Endothelial cell of umbilical vein (primary cell): Measurements from ENCODE around the gene PTPN13. TPM values are rescaled to one million over a fixed set of nuclear protein-coding genes. Genes with fewer than 3 reads are reported as not detected.

ENCODE experiments used
- BruUV-seq: library from RNA; stranded (reverse); fragments of 400-500 nt; replicated peaks from 2 replicates; lab custom pipeline; 2021; lab: Mats Ljungman, UMichigan
- CTCF ChIA-PET: fragments of 300-600, 350-600 bp; sonication (Branson Sonifier 250); formaldehyde crosslinking; loops from one replicate; lab custom pipeline; 2021; ENCODE audit warnings: antibody characterized with exemption, inconsistent platforms; lab: Charles Lee
- POLR2A ChIA-PET: fragments of 300-600, 350-600 bp; sonication (Branson Sonifier 250); formaldehyde crosslinking; loops from one replicate; lab custom pipeline; 2021; ENCODE audit warnings: antibody characterized with exemption, inconsistent platforms; lab: Charles Lee
- DNase-seq: peaks from one replicate; pipeline ENCODE4 v3.0.0-alpha.2; 2011; ENCODE audit warnings: low read depth, low spot score
- FAIRE-seq: peaks from 2 replicates; lab custom pipeline; 2011; peaks lifted over from hg19 to GRCh38; lab: Jason Lieb, UNC
- H2AFZ ChIP-seq: 2 replicates; pipeline ENCODE4 v1.6.0; 2012; ENCODE audit warnings: low read depth, low read length, control low read depth, inconsistent platforms
- H3K27ac ChIP-seq: 2 replicates; pipeline ENCODE4 v1.5.1; 2011; ENCODE audit warnings: low read depth, mild to moderate bottlenecking, control low read depth, low read length, moderate library complexity; ENCODE audit not compliant: insufficient read depth
- H3K27me3 ChIP-seq, 2 experiments: 2 replicates each; pipeline versions ENCODE4 v1.6.0 to v1.6.1; 2011; ENCODE audit warnings: low read length in 2 of 2, mixed read lengths in 1 of 2; ENCODE audit not compliant: control insufficient read depth in 2 of 2, insufficient read depth in 2 of 2
- H3K36me3 ChIP-seq, 2 experiments: 2 replicates in 1 of 2; 3 replicates in 1 of 2; pipeline ENCODE4 v1.5.1; 2011; ENCODE audit warnings: low read length in 2 of 2, mild to moderate bottlenecking in 1 of 2, moderate library complexity in 1 of 2; ENCODE audit not compliant: control insufficient read depth in 2 of 2, insufficient read depth in 2 of 2; ENCODE audit errors: extremely low read depth in 1 of 2
- H3K4me1 ChIP-seq: 3 replicates; pipeline ENCODE4 v1.5.1; 2011; ENCODE audit warnings: mild to moderate bottlenecking, low read length; ENCODE audit not compliant: control insufficient read depth, insufficient read depth; ENCODE audit errors: extremely low read depth
- H3K4me2 ChIP-seq: 2 replicates; pipeline ENCODE4 v1.6.1; 2011; ENCODE audit warnings: low read length, control low read depth, mixed read lengths; ENCODE audit not compliant: insufficient read depth
- H3K4me3 ChIP-seq, 3 experiments: fragments of 200-600 bp in 1 of 3; sonication (generic), shearing (Covaris generic) in 1 of 3; replicated peaks in 1 of 3; 2 replicates each; pipeline ENCODE4 v1.5.1; 2011 to 2016; ENCODE audit warnings: control low read depth in 3 of 3, low read length in 3 of 3, mild to moderate bottlenecking in 2 of 3, inconsistent platforms in 1 of 3, low read depth in 1 of 3, moderate library complexity in 1 of 3; ENCODE audit not compliant: insufficient read depth in 1 of 3
- H3K79me2 ChIP-seq: 2 replicates; pipeline ENCODE4 v1.6.0; 2012; ENCODE audit warnings: low read length, inconsistent platforms; ENCODE audit not compliant: control insufficient read depth, insufficient read depth
- H3K9ac ChIP-seq: replicated peaks from 2 replicates; pipeline ENCODE3; 2011; ENCODE audit warnings: low read length, control low read depth; ENCODE audit not compliant: insufficient read depth; ENCODE audit errors: extremely low read depth
- H3K9me1 ChIP-seq: replicated peaks from 3 replicates; pipeline ENCODE4 v1.6.0; 2011; ENCODE audit warnings: mild to moderate bottlenecking, low read length; ENCODE audit not compliant: control insufficient read depth, insufficient read depth; ENCODE audit errors: extremely low read depth
- H3K9me3 ChIP-seq: replicated peaks from 2 replicates; pipeline ENCODE4 v1.5.1; 2012; ENCODE audit warnings: low read length, inconsistent platforms; ENCODE audit not compliant: control insufficient read depth, insufficient read depth
- H4K20me1 ChIP-seq: replicated peaks from 2 replicates; pipeline ENCODE3; 2011; ENCODE audit warnings: mild to moderate bottlenecking, low read length; ENCODE audit not compliant: control insufficient read depth, insufficient read depth; ENCODE audit errors: extremely low read depth
- CTCF ChIP-seq, 2 donors: IDR thresholded peaks; 1 replicate in 1 of 2; 2 replicates in 1 of 2; pipeline ENCODE4 v1.5.1; 2011; ENCODE audit warnings: low read length in 2 of 2, mild to moderate bottlenecking in 2 of 2, moderate library complexity in 2 of 2, control low read depth in 1 of 2, inconsistent platforms in 1 of 2, low read depth in 1 of 2; ENCODE audit not compliant: insufficient read depth in 1 of 2; ENCODE audit errors: extremely low read depth in 1 of 2
- EZH2 ChIP-seq: IDR thresholded peaks from 2 replicates; pipeline ENCODE4 v1.6.1; 2012; ENCODE audit warnings: borderline replicate concordance, low read depth, mild to moderate bottlenecking, moderate library complexity, low read length, inconsistent platforms; ENCODE audit not compliant: severe bottlenecking
- FOS ChIP-seq: IDR thresholded peaks from 2 replicates; pipeline ENCODE4 v1.6.1; 2011; ENCODE audit warnings: mild to moderate bottlenecking, low read length, moderate library complexity, borderline replicate concordance; ENCODE audit not compliant: insufficient read depth
- GATA2 ChIP-seq: IDR thresholded peaks from 2 replicates; pipeline ENCODE4 v1.7.0; 2011; ENCODE audit warnings: low read depth, mild to moderate bottlenecking, moderate library complexity, mixed read lengths, low read length; ENCODE audit not compliant: insufficient read length, insufficient read depth
- JUN ChIP-seq: IDR thresholded peaks from 2 replicates; pipeline ENCODE4 v1.6.1; 2011; ENCODE audit warnings: borderline replicate concordance, low read depth; ENCODE audit not compliant: insufficient read length, insufficient read depth
- MAX ChIP-seq: IDR thresholded peaks from 2 replicates; pipeline ENCODE4 v1.6.1; 2011; ENCODE audit not compliant: insufficient read depth, insufficient read length
- MYC ChIP-seq: IDR thresholded peaks from one replicate; pipeline ENCODE4 v1.6.1; 2011; ENCODE audit warnings: mild to moderate bottlenecking, low read depth, low read length
- POLR2A ChIP-seq: IDR thresholded peaks from 2 replicates; pipeline ENCODE4 v1.6.1; 2012; ENCODE audit warnings: low read depth, mild to moderate bottlenecking, control low read depth, low read length
- POLR2AphosphoS5 ChIP-seq: IDR thresholded peaks from 2 replicates; pipeline ENCODE4 v1.6.1; 2012; ENCODE audit warnings: low read depth, mild to moderate bottlenecking, control low read depth, low read length, moderate library complexity; ENCODE audit not compliant: insufficient read depth
- dilution Hi-C: fragments of 300-500 bp; cut with MboI; formaldehyde crosslinking; loops from one replicate; pipeline ENCODE4 v1.15.0; 2019; ENCODE audit warnings: low sequenced_read_pairs; ENCODE audit not compliant: extremely low pct_ligation_motif_present
- intact Hi-C: fragments of 100-400 bp; cut with micrococcal nuclease; formaldehyde crosslinking; loops from one replicate; pipeline ENCODE4 v1.10.0; 2022
- polyA plus RNA-seq, 4 experiments: library from polyadenylated mRNA; depleted of rRNA in 3 of 4; stranded (reverse) in 3 of 4; unstranded in 1 of 4; fragments of >200 nt; gene quantifications; 2 replicates each; pipeline versions ENCODE4 v1.2.1 to v1.2.3, GENCODE V29; 2011 to 2012; ENCODE audit warnings: missing spikeins in 1 of 4
- total RNA-seq: library from RNA; stranded (reverse); gene quantifications from 2 replicates; pipeline ENCODE4 v1.2.3, GENCODE V29; 2021

PTPN13 gene
- total and polyA plus RNA-seq, 2 donors (not counting 3 experiments of a cell fraction or from before 2014, with no cell fraction given): 0.69 to 2.9 TPM

- TF ChIP-seq POLR2AphosphoS5 (no peak), MYC (no peak), CTCF (IDR thresholded peaks at IDR 0.05; ENCODE audit: extremely low read depth in 1 of 2, insufficient read depth in 1 of 2, low read depth in 1 of 2, low read length in 2 of 2) (no peak), EZH2 (no peak), JUN (no peak), FOS (no peak), MAX (no peak), POLR2A (no peak), GATA2 (no peak)
- FAIRE-seq (no peak), DNase-seq (no peak)
- ChIA-PET CTCF (interaction anchor here (1.5 to 3.0 kb wide), 2 partner anchors 8 to 12 kb away, joined by 4 to 15 read pairs; no protein-coding TSS in a partner anchor), POLR2A (no interaction called here)
- Histone ChIP-seq H3K4me3 (no peak overlapping the region), H3K79me2 (no peaks in the 10 kb centered on the region), H3K36me3 (no peaks in the 10 kb centered on the region), H3K27ac (no peak overlapping the region), H3K27me3 (no peaks in the 10 kb centered on the region), H3K4me2 (no peak overlapping the region), H4K20me1 (no peaks in the 10 kb centered on the region), H3K9me3 (no peaks in the 10 kb centered on the region), H3K9me1 (no peaks in the 10 kb centered on the region), H3K9ac (no peak overlapping the region), H3K4me1 (no peaks in the 10 kb centered on the region), H2AFZ (no peak overlapping the region)
- dilution Hi-C loops (no loop called here), intact Hi-C loops (no loop called here)
- no TSS peak for BruUV-seq
These were observed 50.8 kb downstream of the PTPN13 start for GRCh38 chr4:86644892-86645291.
